OCI-M2 (cell line): ENCODE measurements around the gene DYNC1LI1.

Source experiments
- DNase-seq: peaks from one replicate; lab custom pipeline; 2025; ENCODE audit not compliant: unreplicated experiment; lab: John Stamatoyannopoulos, UW

DYNC1LI1 gene

DNA sequence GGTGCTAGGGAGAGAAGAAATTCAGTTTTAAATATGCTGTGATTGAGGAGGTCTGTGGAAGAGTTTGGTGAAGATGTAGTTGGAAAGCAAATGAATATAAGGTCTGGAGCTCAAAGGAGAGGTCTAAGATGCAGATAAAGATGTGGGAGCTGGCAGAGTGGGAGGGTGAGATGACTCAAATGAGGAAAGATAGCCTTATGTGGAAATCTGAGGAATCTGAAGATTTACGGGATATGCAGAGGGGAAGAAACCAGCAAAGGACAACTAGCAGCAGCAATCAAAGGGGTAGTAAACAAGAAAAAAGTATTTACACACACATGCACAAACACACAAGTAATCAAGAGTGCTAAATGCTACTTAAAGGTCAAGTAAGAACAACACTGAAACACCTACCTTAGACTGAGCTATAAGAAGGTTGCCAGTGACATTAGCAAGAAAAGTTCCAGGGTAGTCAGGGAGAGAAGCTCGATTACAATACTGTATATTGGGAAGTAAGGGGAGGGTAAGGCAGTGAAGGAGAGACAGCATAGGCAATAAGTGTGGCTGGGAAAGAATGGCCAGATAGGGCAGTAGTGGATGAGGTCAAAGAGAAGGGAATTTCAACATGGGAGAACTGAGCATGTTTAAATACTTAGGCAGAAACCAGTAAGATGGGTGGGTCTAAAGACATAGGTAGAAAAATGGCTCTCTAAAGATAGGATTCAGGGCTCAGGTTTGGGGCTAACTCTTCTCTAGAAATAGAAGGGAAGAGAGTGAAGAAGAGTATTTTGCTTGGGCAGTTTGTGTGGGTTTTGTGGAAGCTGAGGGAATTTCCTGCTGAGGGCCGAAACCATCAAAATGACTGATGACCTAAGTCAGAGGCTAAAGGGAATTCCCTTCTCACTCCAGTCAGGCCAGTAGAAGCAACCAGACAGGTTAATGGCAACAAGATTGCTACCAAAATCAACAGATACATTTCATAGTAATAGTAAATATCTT, 76.9 kb downstream of the DYNC1LI1 start:
- no peak for DNase-seq

DNA sequence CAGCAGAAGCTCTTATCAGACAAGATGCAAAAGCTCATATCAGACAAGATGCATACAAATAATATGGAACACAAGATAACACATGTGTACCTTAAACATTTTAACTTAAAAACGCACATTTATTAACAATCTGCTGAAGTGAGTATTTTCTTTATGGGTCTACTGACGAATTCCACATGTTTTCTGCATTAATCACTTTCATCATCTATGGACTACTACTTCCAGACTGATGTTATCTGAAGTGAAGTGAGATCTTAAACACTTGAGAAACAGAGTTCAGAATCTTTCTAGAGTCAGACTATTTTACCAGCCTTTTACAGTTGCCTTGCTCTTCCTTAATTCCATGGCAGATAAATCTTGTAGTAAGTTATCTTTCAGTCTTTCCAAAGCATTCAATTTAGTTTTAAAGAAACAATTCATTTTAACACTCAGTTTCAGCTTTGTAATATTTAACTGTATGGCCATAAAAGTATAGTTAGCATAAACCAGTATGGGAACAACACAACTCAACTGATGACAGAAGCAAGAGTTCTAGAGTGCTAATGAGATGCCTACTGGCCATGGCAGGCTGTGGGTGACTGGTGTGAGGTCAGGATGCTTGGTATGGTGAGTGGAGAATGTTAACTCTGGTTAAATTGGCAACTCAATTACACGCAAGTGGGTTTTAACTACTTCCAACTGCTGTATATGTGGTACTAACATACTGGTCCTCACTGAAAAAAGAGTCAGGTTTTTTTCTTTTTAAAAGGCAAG, 77.8 kb downstream of the DYNC1LI1 start:
- DNase-seq, result no peak

DNA sequence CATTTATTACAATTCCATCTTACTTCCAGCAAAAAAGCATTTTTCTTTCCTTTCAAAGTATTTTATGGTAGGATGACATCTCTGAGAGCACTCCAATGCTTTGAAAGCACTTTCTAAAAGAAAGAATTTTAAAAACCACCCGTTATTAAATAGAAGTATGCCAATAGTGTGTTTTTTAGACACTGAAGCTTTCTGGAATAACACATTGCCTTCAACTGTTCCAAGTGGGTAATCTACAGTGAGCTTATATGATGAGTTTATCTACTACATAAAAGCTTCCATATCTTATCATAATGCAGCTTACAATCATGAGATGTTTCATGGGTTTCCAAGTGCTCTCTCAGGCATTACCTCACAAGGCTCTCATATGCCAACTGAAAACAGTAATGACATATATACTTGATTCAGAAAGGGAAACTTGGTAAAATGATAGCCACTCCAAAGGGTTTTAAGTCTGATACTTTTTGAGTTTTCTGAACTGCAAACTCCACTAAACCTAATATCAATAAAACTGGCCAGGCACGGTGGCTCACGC, 82.1 kb downstream of the DYNC1LI1 start:
- DNase-seq, result no peak

DNA sequence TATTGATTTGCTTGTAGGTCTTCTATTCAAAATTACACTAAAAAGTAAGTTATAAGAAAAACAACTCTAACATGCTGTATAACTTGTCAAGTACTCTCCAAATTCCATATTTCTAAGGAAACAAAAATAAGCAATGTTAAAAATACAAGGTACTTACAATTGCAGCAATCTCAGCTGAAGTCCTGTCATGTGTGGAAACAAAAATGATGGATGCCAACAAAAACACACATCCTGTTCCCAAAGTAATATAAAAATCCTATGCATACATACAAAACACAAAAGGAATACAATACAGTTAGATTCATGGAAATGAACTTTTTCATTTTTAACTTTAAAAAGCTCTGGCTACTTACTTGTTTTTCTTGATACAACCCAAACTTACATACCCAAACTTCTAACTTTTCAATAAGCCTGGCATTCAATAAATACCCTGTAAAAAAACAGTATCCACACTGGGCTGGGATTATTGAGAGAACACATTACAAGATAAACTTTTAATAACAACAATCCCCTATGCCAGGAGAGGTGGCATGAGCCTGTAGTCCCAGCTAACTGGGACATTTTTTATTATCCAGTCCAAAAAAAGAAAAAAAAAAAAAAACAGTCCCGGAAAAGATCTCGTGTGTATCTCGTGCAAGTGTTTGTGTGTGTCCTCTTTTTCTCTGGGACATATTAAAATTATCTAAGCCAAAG, 82.7 kb downstream of the DYNC1LI1 start:
- DNase-seq, result no peak

DNA sequence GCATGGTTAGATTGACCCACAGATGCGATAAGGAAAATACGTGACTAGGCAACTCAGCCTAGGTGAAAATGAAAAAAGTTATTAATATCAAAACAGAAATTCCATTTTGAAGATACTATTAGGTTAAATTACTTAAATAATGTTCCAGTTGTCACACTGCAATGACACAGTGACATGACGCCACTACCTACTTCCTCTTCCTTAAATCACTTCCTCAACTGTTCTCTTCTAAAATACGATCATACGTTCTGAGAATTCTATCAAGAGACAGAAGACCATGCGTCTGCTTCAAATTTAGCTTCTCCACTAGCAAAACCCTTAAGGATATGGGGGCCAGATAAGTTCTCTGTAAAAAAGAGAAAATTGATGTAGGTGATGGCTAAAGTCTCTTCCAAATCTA, 86.2 kb downstream of the DYNC1LI1 start:
- no peak for DNase-seq

DNA sequence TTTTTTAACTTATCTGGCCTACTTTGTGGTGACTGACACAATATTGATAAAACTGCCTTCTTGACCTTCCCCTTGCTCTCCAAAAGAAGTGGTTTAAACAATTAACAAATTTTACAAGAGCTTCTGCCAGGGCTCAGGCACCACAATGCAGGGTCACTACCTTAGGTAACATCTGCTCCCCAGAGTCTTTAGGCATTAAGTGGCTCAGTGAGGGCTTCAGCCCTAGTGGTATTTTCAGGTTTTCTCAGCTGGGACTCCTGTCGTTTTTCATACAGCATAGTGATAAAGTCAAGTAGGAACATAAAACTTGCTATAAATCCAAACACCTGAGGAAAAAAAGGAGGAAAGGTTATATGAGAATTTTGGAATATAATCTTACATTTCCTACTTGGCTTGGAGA, 86.9 kb downstream of the DYNC1LI1 start:
- no peak for DNase-seq

DNA sequence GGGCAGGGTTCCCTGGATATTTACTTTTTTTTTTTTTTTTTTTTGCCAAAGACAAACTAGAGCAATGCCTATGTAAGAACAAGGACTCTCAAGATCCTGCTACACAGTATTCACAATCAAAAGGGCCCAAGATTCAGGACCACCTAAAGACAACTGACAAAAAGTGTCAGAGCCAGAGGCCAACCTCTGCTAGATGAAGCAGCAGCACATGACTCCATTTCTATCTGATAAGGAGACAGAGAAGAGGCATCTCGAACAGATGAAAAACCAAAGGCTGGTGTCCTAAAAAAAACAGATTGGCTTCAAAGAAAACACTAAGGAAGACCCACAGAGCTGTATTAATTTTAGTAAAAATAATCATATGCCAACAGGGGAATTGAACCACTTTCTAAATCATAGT, 88.0 kb downstream of the DYNC1LI1 start:
- DNase-seq, result no peak

DNA sequence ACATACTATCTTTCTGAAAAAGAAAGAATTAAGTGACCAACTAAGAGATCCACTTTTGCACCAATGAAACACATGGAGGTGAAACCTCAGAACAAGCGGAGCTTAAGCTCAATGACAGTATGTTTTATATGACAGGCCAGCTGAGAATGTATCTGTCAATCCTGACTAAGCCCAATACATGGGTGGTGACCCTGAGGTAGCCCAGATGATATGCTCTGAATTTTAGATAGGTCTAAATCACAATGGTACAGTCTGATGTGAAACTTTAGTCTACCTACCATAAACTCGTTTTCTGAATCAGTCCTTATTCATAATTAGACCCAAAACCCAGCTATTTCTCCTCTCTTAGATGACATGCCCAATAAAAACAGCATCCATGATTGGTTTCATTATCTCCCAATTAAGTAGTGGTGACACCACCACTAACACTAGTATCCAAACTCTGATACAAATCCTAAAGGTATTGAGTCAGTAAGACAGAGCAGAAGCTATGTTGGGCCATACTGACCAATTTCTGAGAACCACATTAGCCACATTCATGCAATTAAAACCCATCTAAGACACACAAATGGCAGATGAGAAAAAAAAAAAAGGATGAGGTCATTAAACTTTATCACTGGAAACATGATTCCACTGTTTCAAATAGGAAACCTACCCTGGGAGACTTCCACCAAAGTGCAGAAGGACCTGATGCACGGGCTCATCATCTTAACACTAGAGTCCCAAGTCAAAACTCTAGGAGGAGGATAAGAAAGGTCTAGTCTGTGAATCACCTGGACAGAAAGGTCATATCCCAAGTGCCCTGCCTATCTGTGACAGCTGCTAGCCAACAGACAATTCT, 88.6 kb downstream of the DYNC1LI1 start:
- no peak for DNase-seq

DNA sequence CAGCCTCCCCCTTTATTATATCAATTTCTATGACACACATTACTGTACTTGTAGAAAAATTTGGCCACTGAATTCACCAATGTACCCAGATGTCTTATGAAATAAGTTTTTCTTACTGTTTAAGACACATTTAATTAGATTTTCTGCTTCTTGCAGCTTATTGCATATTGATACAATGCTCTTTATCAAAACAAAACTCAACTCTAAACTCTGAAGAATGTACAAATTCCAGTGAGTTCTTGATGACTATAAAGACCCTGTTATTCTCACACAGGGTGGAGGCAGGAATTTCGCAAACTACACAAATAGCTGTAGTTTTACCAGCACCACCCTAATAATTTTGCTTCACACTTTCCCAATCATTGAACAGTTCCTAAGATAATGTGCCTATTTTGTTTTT, 90.1 kb downstream of the DYNC1LI1 start:
- no peak for DNase-seq
